ENCODE data around the gene SRD5A1.

DNA sequence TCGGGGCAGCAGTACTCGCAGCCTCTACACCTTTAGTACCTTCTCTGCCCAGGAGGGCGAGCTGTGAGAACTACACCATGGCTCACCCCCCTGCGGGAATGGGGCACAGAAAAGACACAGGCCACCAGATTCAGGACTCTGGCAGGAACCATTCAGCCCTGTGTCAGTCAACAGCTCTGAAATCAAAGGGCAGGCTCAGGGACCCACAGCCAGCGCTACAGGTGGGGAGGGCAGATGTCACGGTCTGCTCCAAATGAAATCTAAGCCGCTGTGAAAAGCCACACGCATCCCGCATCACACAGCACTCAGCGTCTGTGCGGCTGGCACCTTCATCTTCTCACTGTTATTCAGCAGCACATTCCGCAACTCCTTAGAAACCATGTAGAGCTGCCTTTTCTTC lies 28.3 kb upstream of the SRD5A1 start:
- TF ChIP-seq, protein P1, sequence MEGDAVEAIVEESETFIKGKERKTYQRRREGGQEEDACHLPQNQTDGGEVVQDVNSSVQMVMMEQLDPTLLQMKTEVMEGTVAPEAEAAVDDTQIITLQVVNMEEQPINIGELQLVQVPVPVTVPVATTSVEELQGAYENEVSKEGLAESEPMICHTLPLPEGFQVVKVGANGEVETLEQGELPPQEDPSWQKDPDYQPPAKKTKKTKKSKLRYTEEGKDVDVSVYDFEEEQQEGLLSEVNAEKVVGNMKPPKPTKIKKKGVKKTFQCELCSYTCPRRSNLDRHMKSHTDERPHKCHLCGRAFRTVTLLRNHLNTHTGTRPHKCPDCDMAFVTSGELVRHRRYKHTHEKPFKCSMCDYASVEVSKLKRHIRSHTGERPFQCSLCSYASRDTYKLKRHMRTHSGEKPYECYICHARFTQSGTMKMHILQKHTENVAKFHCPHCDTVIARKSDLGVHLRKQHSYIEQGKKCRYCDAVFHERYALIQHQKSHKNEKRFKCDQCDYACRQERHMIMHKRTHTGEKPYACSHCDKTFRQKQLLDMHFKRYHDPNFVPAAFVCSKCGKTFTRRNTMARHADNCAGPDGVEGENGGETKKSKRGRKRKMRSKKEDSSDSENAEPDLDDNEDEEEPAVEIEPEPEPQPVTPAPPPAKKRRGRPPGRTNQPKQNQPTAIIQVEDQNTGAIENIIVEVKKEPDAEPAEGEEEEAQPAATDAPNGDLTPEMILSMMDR (IDR thresholded peaks at IDR 0.05) = no peak
- TF ChIP-seq ZFX (IDR thresholded peaks at IDR 0.05; ENCODE audit: borderline replicate concordance) = no peak
